GM18907 (cell line): Measurements from ENCODE around the gene SGIP1.
"Not testable (repeated sequence)": the region's sequence is repeated elsewhere in the genome, so short reads cannot be mapped to it uniquely, and the experiment has no call there.

Experiments
- ATAC-seq: cut with Tn5 transposase; IDR thresholded peaks from one replicate; pipeline ENCODE4 v1.9.1; 2021; ENCODE audit warnings: mild to moderate bottlenecking, moderate library complexity; ENCODE audit not compliant: unreplicated experiment

Gene SGIP1

GRCh38 chr1:66725885-66726665 lies 192.1 kb downstream of the SGIP1 start:
- ATAC-seq, result peak; percentile 83

- no peak for ATAC-seq
Measured at GRCh38 chr1:66728021-66728420, 194.1 kb downstream of the SGIP1 start.

GRCh38 chr1:66728716-66729115 lies 194.8 kb downstream of the SGIP1 start:
- not testable (repeated sequence) for ATAC-seq

- ATAC-seq, result no peak
Measured at GRCh38 chr1:66729119-66729518, 195.2 kb downstream of the SGIP1 start.

- no peak for ATAC-seq
Measured at GRCh38 chr1:66729523-66729922, 195.6 kb downstream of the SGIP1 start.

GRCh38 chr1:66730462-66730861 lies 196.5 kb downstream of the SGIP1 start:
- no peak for ATAC-seq

GRCh38 chr1:66731170-66731865 lies 197.4 kb downstream of the SGIP1 start:
- peak; percentile 78 for ATAC-seq

GRCh38 chr1:66732407-66733166 lies 198.6 kb downstream of the SGIP1 start:
- peak; percentile 66 for ATAC-seq

GRCh38 chr1:66733348-66734017 lies 199.5 kb downstream of the SGIP1 start:
- no peak for ATAC-seq

- ATAC-seq, result not testable (repeated sequence)
Measured at GRCh38 chr1:66734531-66734930, 200.6 kb downstream of the SGIP1 start.

- ATAC-seq, result no peak
Measured at GRCh38 chr1:66737836-66738235, 203.9 kb downstream of the SGIP1 start.

GRCh38 chr1:66739401-66740157 lies 205.6 kb downstream of the SGIP1 start:
- peak; percentile 81 for ATAC-seq

GRCh38 chr1:66745451-66745850 lies 211.5 kb downstream of the SGIP1 start:
- no peak for ATAC-seq

- ATAC-seq, result no peak
Measured at GRCh38 chr1:66747501-66747900, 213.5 kb downstream of the SGIP1 start.

- ATAC-seq, result no peak
Measured at GRCh38 chr1:66750577-66750976, 216.6 kb downstream of the SGIP1 start.

GRCh38 chr1:66751160-66751559 lies 217.2 kb downstream of the SGIP1 start:
- no peak for ATAC-seq

GRCh38 chr1:66752000-66752592 lies 218.1 kb downstream of the SGIP1 start, which contains the start of gene DYNLT5:
DYNLT5 (plus strand) TSS chr1:66752459; CDS start chr1:66754659, 2,200 bp downstream.
- peak; percentile 68 for ATAC-seq

GRCh38 chr1:66752671-66753371 lies 218.9 kb downstream of the SGIP1 start:
- peak; percentile 20 for ATAC-seq

- no peak for ATAC-seq
Measured at GRCh38 chr1:66757722-66758240, 223.8 kb downstream of the SGIP1 start.
